CD14-positive monocyte (primary cell): ENCODE data around the gene USP24. TPM values are rescaled to one million over a fixed set of nuclear protein-coding genes. Genes with fewer than 3 reads are reported as not detected.

Experiments
- DNase-seq, 3 donors: peaks; one replicate each; pipeline ENCODE4 v3.0.0-alpha.2; 2011 to 2022
- H2AFZ ChIP-seq: 2 replicates; pipeline ENCODE4 v1.6.0; 2012; ENCODE audit warnings: mild to moderate bottlenecking, low read depth, low read length, inconsistent platforms; ENCODE audit not compliant: insufficient read depth, poor library complexity, severe bottlenecking
- H3K27ac ChIP-seq, 2 donors: 1 replicate in 1 of 2; 2 replicates in 1 of 2; pipeline ENCODE4 v1.5.1; 2012 to 2013; ENCODE audit warnings: low read length in 2 of 2, control low read depth in 1 of 2, inconsistent platforms in 1 of 2, low read depth in 1 of 2, mild to moderate bottlenecking in 1 of 2
- H3K27me3 ChIP-seq, 2 donors: one replicate each; pipeline versions ENCODE4 v1.6.0 to v1.6.1; 2011 to 2013; ENCODE audit warnings: low read length in 2 of 2; ENCODE audit not compliant: control insufficient read depth in 2 of 2, insufficient read depth in 2 of 2
- H3K36me3 ChIP-seq, 2 donors: replicated peaks in 1 of 2; 1 replicate in 1 of 2; 2 replicates in 1 of 2; pipeline versions ENCODE4 v1.5.1 to v1.6.1; 2012 to 2013; ENCODE audit warnings: low read length in 2 of 2, control low read depth in 1 of 2, inconsistent platforms in 1 of 2, mild to moderate bottlenecking in 1 of 2; ENCODE audit not compliant: insufficient read depth in 2 of 2, control insufficient read depth in 1 of 2
- H3K4me1 ChIP-seq, 2 donors: 1 replicate in 1 of 2; 2 replicates in 1 of 2; pipeline versions ENCODE4 v1.5.1 to v1.6.1; 2012 to 2013; ENCODE audit warnings: low read length in 2 of 2, control low read depth in 1 of 2, inconsistent platforms in 1 of 2, mild to moderate bottlenecking in 1 of 2, moderate library complexity in 1 of 2; ENCODE audit not compliant: insufficient read depth in 2 of 2, control insufficient read depth in 1 of 2
- H3K4me2 ChIP-seq: replicated peaks from 2 replicates; pipeline ENCODE3; 2012; ENCODE audit warnings: low read length, moderate library complexity, mild to moderate bottlenecking; ENCODE audit not compliant: poor library complexity, severe bottlenecking; ENCODE audit errors: extremely low read depth
- H3K4me3 ChIP-seq, 3 experiments: fragments of 200-600 bp in 1 of 3; sonication (generic) in 1 of 3; replicated peaks in 1 of 3; 1 replicate in 2 of 3; 2 replicates in 1 of 3; pipeline ENCODE4 v1.5.1; 2011 to 2013; ENCODE audit warnings: low read length in 3 of 3, mild to moderate bottlenecking in 3 of 3, control low read depth in 2 of 3, low read depth in 2 of 3, inconsistent platforms in 1 of 3, moderate library complexity in 1 of 3
- H3K79me2 ChIP-seq: 2 replicates; pipeline ENCODE4 v1.6.0; 2012; ENCODE audit warnings: mild to moderate bottlenecking, control low read depth, inconsistent platforms, low read length, moderate library complexity; ENCODE audit not compliant: insufficient read depth
- H3K9ac ChIP-seq: 2 replicates; pipeline ENCODE4 v1.6.0; 2017; ENCODE audit warnings: low read length, mild to moderate bottlenecking; ENCODE audit not compliant: insufficient read depth, poor library complexity, severe bottlenecking
- H3K9me3 ChIP-seq, 2 donors: replicated peaks in 1 of 2; 1 replicate in 1 of 2; 2 replicates in 1 of 2; pipeline versions ENCODE4 v1.5.1 to v1.6.1; 2012 to 2013; ENCODE audit warnings: low read length in 2 of 2, control low read depth in 1 of 2; ENCODE audit not compliant: control insufficient read depth in 1 of 2, insufficient read depth in 1 of 2
- H4K20me1 ChIP-seq: 2 replicates; pipeline ENCODE4 v1.6.0; 2012; ENCODE audit warnings: mild to moderate bottlenecking, low read length, control low read depth, moderate library complexity; ENCODE audit not compliant: insufficient read depth
- H3K27ac Mint-ChIP-seq, 7 donors: one replicate each; pipeline ENCODE4 v1.8.0; 2020; ENCODE audit warnings: mild to moderate bottlenecking in 7 of 7, mixed read lengths in 7 of 7, moderate library complexity in 6 of 7, inconsistent platforms in 2 of 7
- H3K27me3 Mint-ChIP-seq, 3 donors: one replicate each; pipeline ENCODE4 v1.8.0; 2021 to 2022; ENCODE audit warnings: low read depth in 3 of 3, mild to moderate bottlenecking in 3 of 3, mixed read lengths in 3 of 3, moderate library complexity in 3 of 3, inconsistent platforms in 1 of 3
- H3K36me3 Mint-ChIP-seq, 2 donors: one replicate each; pipeline ENCODE4 v1.8.0; 2020; ENCODE audit warnings: mixed read lengths in 2 of 2, inconsistent platforms in 1 of 2, mild to moderate bottlenecking in 1 of 2
- H3K4me1 Mint-ChIP-seq: one replicate; pipeline ENCODE4 v1.8.0; 2020; ENCODE audit warnings: mild to moderate bottlenecking, mixed read lengths
- H3K4me3 Mint-ChIP-seq, 2 donors: one replicate each; pipeline ENCODE4 v1.8.0; 2020; ENCODE audit warnings: mild to moderate bottlenecking in 2 of 2, mixed read lengths in 2 of 2, moderate library complexity in 1 of 2
- H3K9me3 Mint-ChIP-seq, 7 donors: one replicate each; pipeline ENCODE4 v1.8.0; 2020 to 2022; ENCODE audit warnings: mixed read lengths in 7 of 7, mild to moderate bottlenecking in 6 of 7, moderate library complexity in 6 of 7, inconsistent platforms in 2 of 7
- WGBS: methylation state at CpG from one replicate; pipeline ENCODE4 v1.1.5; 2013; ENCODE audit warnings: missing lambda C conversion rate; ENCODE audit not compliant: insufficient coverage; 5-methylcytosine and 5-hydroxymethylcytosine counted together
- intact Hi-C, 2 donors: fragments of 100-400 bp; cut with micrococcal nuclease; formaldehyde crosslinking; loops; one replicate each; pipeline versions ENCODE4 v1.15.0 to v1.15.1; 2023
- polyA plus RNA-seq, 3 donors: library from polyadenylated mRNA; depleted of rRNA in 1 of 3; unstranded in 2 of 3; stranded (reverse) in 1 of 3; fragments of 300-500 nt in 2 of 3; fragments of >200 nt in 1 of 3; fragmentation: Illumina TruSeq in 2 of 3; gene quantifications; 1 replicate in 2 of 3; 2 replicates in 1 of 3; pipeline ENCODE4 v1.2.3, GENCODE V29; 2012 to 2021
- TF ChIP-seq, protein P1 (sequence below): fragments of 200-600 bp; IDR thresholded peaks from one replicate; pipeline ENCODE4 v1.8.0; 2022; ENCODE audit warnings: antibody characterized with exemption, mild to moderate bottlenecking

USP24 gene
- polyA plus RNA-seq, 3 donors: 1.1 to 14.2 (median 2.1) TPM

GRCh38 chr1:55037733-55038551, 177.2 kb downstream of the USP24 start:
- Mint-ChIP-seq H3K36me3 (no peaks in the 10 kb centered on the region), H3K4me3 (peak overlapping the region in 1 of 2 donors; percentile 88), H3K9me3 (peaks cover 0 to 10% (median 2%) of the 10 kb centered on the region in 7 donors), H3K4me1 (peaks cover 36% of the 10 kb centered on the region), H3K27me3 (peaks cover 57 to 78% (median 61%) of the 10 kb centered on the region in 3 donors), H3K27ac (no peak overlapping the region)
- Histone ChIP-seq H2AFZ (no peak overlapping the region), H4K20me1 (no peaks in the 10 kb centered on the region), H3K4me2 (no peak overlapping the region), H3K9ac (no peak overlapping the region), H3K9me3 (peaks cover 0 to 11% of the 10 kb centered on the region in 2 donors), H3K27me3 (peaks cover 32 to 49% of the 10 kb centered on the region in 2 donors), H3K27ac (no peak overlapping the region), H3K4me3 (no peak overlapping the region), H3K79me2 (no peaks in the 10 kb centered on the region), H3K36me3 (no peaks in the 10 kb centered on the region), H3K4me1 (peaks cover 17 to 27% of the 10 kb centered on the region in 2 donors)
- intact Hi-C loops: no loop called here
- no peak for DNase-seq
- TF ChIP-seq, protein P1, sequence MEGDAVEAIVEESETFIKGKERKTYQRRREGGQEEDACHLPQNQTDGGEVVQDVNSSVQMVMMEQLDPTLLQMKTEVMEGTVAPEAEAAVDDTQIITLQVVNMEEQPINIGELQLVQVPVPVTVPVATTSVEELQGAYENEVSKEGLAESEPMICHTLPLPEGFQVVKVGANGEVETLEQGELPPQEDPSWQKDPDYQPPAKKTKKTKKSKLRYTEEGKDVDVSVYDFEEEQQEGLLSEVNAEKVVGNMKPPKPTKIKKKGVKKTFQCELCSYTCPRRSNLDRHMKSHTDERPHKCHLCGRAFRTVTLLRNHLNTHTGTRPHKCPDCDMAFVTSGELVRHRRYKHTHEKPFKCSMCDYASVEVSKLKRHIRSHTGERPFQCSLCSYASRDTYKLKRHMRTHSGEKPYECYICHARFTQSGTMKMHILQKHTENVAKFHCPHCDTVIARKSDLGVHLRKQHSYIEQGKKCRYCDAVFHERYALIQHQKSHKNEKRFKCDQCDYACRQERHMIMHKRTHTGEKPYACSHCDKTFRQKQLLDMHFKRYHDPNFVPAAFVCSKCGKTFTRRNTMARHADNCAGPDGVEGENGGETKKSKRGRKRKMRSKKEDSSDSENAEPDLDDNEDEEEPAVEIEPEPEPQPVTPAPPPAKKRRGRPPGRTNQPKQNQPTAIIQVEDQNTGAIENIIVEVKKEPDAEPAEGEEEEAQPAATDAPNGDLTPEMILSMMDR: no peak
- 85% methylated on average over 7 of the region's 8 CpGs for WGBS

DNA sequence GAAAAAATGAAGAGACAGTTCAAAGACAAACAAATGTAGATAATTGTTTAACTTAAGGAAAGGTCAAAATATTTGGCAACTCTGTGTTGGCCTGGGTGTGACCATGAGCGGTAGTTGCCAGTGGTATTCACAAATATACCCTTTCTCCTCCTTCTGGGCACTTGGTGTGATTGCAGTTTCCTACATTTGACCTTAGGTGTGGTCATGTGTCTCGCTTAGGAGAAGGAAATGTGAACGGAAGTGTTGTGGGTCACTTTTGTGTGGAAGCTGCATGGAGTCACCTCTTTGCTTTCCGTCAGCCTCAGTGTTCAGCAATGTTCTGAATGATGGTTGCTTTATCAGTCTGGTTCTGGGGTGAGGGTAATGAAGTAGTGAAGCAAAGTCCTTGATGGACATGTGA, 179.3 kb downstream of the USP24 start:
- H3K36me3 Mint-ChIP-seq: no peaks in the 10 kb centered on the region
- 26% methylated on average over 3 of the region's 4 CpGs for WGBS
- Histone ChIP-seq H3K27ac (no peak overlapping the region), H3K4me3 (no peak overlapping the region), H3K4me1 (peaks cover 17 to 27% of the 10 kb centered on the region in 2 donors), H4K20me1 (no peaks in the 10 kb centered on the region), H3K9ac (no peak overlapping the region), H3K9me3 (peaks cover 0 to 10% of the 10 kb centered on the region in 2 donors), H3K4me2 (peak overlapping the region; percentile 14), H2AFZ (no peak overlapping the region), H3K36me3 (no peaks in the 10 kb centered on the region), H3K79me2 (no peaks in the 10 kb centered on the region), H3K27me3 (peaks cover 26 to 40% of the 10 kb centered on the region in 2 donors)
- peaks cover 36% of the 10 kb centered on the region for H3K4me1 Mint-ChIP-seq
- H3K27ac Mint-ChIP-seq: no peak overlapping the region
- peak overlapping the region in 1 of 2 donors; percentile 41 for H3K4me3 Mint-ChIP-seq
- H3K27me3 Mint-ChIP-seq: peaks cover 42 to 61% (median 46%) of the 10 kb centered on the region in 3 donors
- intact Hi-C loops: no loop called here
- peaks cover 0 to 11% (median 3%) of the 10 kb centered on the region in 7 donors for H3K9me3 Mint-ChIP-seq
- DNase-seq: peak; percentile 25 to 65 (median 45)
- TF ChIP-seq, protein P1: peak; percentile 60
